K562 (cell line): ENCODE measurements around the gene CGGBP1. TPM values are rescaled to one million over a fixed set of nuclear protein-coding genes. Genes with fewer than 3 reads are reported as not detected.

Experiments
- CREBBP ChIP-seq: IDR thresholded peaks from one replicate; pipeline ENCODE4 v1.6.1; 2012; ENCODE audit warnings: low read depth, mild to moderate bottlenecking, control low read depth, inconsistent platforms, low read length
- ZBTB40 ChIP-seq, 2 experiments: fragments of 450-650 bp in 1 of 2; sonication (generic) in 1 of 2; formaldehyde crosslinking in 1 of 2; IDR thresholded peaks; 2 replicates each; pipeline versions ENCODE4 v1.7.1 to v1.9.0; 2016 to 2022; ENCODE audit warnings: inconsistent platforms in 1 of 2, mild to moderate bottlenecking in 1 of 2, missing genetic modification reagents in 1 of 2
- ZBTB43 ChIP-seq: sonication (generic); formaldehyde crosslinking; IDR thresholded peaks from 2 replicates; pipeline ENCODE4 v1.8.0; 2023; ENCODE audit warnings: mild to moderate bottlenecking, missing genetic modification reagents
- ZC3H8 ChIP-seq: fragments of 450-650 bp; IDR thresholded peaks from 2 replicates; pipeline ENCODE4 v1.6.1; 2017
- ZEB2 ChIP-seq: fragments of 450-650 bp; IDR thresholded peaks from 2 replicates; pipeline ENCODE4 v1.6.1; 2016
- polyA plus RNA-seq, 8 experiments: library from polyadenylated mRNA; depleted of rRNA in 4 of 8; stranded (reverse) in 5 of 8; unstranded in 3 of 8; fragments of >200 nt; fragmentation: Nextera tagmentation in 2 of 8; fragmentation: Illumina TruSeq in 1 of 8; extraction: Ambion mirVana in 2 of 8; extraction: Trizol in 1 of 8; gene quantifications; 2 replicates each; pipeline versions ENCODE4 v1.2.1 to v1.2.3, GENCODE V29; 2011 to 2014; ENCODE audit warnings: inconsistent platforms in 1 of 8, missing spikeins in 1 of 8
- total RNA-seq, 7 experiments: library from RNA; depleted of rRNA in 6 of 7; stranded (reverse); fragments of >200 nt in 6 of 7; fragmentation: Illumina TruSeq in 2 of 7; extraction: Trizol in 2 of 7; gene quantifications; 2 replicates each; pipeline versions ENCODE4 v1.2.1 to v1.2.3, GENCODE V29; 2011 to 2021; ENCODE audit warnings: low replicate concordance in 1 of 7

CGGBP1 gene
- total and polyA plus RNA-seq, 9 of the 15 experiments (the other 6 are each of a cell fraction or from before 2014, with no cell fraction given) = 14.4 to 47.8 (median 37.8) TPM

- no peak for TF ChIP-seq ZBTB40 (IDR thresholded peaks at IDR 0.05)
- TF ChIP-seq ZBTB40 (CRISPR knock-in tag; IDR thresholded peaks at IDR 0.05) = no peak
- TF ChIP-seq ZEB2 = no peak
- no peak for TF ChIP-seq ZC3H8
- TF ChIP-seq ZBTB43 (CRISPR knock-in tag) = no peak
- TF ChIP-seq CREBBP = no peak
Measured at GRCh38 chr3:88009066-88009465, 49.7 kb downstream of the CGGBP1 start (continued).
